HG03097 (cell line): Measurements from ENCODE around the gene ZNF738.

ENCODE experiments used
- ATAC-seq: cut with Tn5 transposase; IDR thresholded peaks from one replicate; pipeline ENCODE4 v1.9.1; 2021; ENCODE audit not compliant: unreplicated experiment, low FRiP score

ZNF738 gene

DNA sequence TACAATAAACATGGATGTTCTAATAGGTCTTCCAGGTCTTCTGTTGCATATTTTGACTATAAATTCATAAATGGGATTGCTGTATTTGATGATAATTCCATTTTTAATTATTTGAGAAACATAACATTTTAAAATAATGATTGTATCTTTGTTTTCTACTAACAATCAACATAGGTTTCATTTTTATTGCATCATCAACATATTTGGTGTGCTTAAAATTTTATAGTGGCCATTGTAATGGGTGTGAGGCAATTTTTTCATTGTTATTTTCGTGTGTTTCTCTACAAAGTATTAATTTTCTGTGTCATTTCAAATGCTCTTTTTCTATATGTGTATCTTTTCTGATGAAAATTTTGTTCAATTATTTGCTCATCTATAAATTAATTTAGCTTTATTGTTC is 51.4 kb downstream of the ZNF738 start:
- ATAC-seq, result no peak

DNA sequence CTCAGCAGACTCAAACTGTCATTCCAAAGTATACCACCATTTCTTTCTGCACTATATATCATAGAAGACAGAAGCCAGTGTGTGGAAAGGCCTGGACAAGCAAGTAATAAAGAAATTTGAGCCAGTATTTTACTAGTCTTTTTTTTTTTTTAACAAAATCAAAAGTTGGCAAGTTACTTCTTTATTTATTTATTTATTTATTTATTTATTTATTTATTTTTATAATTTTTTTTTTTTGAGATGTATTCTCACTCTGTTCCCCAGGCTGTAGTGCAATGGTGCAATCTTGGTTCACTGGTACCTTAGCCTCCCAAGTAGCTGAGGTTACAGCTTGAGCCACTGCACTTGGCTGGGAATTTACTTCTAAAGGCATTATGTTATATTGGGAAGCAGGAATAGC is 63.4 kb downstream of the ZNF738 start:
- no peak for ATAC-seq

DNA sequence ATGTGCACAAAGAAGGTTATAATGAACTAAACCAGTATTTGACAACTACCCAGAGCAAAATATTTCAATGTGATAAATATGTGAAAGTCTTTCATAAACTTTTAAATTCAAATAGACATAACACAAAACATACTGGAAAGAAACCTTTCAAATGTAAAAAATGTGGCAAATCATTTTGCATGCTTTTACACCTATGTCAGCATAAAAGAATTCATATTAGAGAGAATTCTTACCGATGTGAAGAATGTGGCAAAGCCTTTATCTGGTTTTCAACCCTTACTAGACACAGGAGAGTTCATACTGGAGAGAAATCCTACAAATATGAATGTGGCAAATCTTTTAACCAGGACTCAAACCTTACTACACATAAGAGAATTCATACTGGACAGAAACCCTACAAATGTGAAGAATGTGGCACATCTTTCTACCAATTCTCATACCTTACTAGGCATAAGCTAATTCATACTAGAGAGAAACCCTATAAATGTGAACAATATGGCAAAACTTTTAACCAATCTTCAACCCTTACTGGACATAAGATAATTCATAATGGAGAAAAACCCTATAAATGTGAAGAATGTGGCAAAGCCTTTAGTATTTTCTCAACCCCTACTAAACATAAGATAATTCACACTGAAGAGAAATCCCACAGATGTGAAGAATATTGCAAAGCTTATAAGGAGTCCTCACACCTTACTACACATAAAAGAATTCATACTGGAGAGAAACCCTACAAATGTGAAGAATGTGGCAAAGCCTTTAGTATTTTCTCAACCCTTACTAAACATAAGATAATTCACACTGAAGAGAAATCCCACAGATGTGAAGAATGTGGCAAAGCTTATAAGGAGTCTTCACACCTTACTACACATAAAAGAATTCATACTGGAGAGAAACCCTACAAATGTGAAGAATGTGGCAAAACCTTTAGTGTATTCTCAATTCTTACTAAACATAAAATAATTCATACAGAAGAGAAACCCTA is 64.5 kb downstream of the ZNF738 start:
- no peak for ATAC-seq
